Fibroblast of lung (primary cell): ENCODE results near the gene FBRSL1.

Experiments
- EZH2 ChIP-seq: IDR thresholded peaks from 2 replicates; pipeline ENCODE4 v1.5.1; 2012; ENCODE audit warnings: low read length, control low read depth, mild to moderate bottlenecking; ENCODE audit errors: missing control alignments
- TF ChIP-seq, protein P1 (sequence below), 2 donors: IDR thresholded peaks in 1 of 2; conservative IDR thresholded peaks in 1 of 2; 1 replicate in 1 of 2; 2 replicates in 1 of 2; pipeline ENCODE4 v1.5.1; 2011 to 2012; ENCODE audit warnings: low read length in 2 of 2, control low read depth in 1 of 2, inconsistent platforms in 1 of 2, low read depth in 1 of 2, mild to moderate bottlenecking in 1 of 2

GRCh38 chr12:132516095-132517012, 26.4 kb downstream of the FBRSL1 start:
- TF ChIP-seq, protein P1, sequence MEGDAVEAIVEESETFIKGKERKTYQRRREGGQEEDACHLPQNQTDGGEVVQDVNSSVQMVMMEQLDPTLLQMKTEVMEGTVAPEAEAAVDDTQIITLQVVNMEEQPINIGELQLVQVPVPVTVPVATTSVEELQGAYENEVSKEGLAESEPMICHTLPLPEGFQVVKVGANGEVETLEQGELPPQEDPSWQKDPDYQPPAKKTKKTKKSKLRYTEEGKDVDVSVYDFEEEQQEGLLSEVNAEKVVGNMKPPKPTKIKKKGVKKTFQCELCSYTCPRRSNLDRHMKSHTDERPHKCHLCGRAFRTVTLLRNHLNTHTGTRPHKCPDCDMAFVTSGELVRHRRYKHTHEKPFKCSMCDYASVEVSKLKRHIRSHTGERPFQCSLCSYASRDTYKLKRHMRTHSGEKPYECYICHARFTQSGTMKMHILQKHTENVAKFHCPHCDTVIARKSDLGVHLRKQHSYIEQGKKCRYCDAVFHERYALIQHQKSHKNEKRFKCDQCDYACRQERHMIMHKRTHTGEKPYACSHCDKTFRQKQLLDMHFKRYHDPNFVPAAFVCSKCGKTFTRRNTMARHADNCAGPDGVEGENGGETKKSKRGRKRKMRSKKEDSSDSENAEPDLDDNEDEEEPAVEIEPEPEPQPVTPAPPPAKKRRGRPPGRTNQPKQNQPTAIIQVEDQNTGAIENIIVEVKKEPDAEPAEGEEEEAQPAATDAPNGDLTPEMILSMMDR (conservative IDR thresholded peaks at IDR 0.05 in 1 of 2, IDR thresholded peaks at IDR 0.05 in 1 of 2; ENCODE audit: low read depth in 1 of 2, low read length in 2 of 2) = no peak
- TF ChIP-seq EZH2 = no peak
